Progenitor cell of endocrine pancreas (in vitro differentiated cells): ENCODE measurements around the gene ARHGAP26. TPM values are rescaled to one million over a fixed set of nuclear protein-coding genes. Genes with fewer than 3 reads are reported as not detected.

ENCODE experiments used
- DNase-seq: peaks from one replicate; pipeline ENCODE4 v3.0.0; 2021; ENCODE audit warnings: low spot score; ENCODE audit not compliant: unreplicated experiment
- H3K27ac Mint-ChIP-seq: 2 replicates; pipeline ENCODE4 v1.8.0; 2021; ENCODE audit warnings: mild to moderate bottlenecking, moderate library complexity, mixed read lengths
- H3K27me3 Mint-ChIP-seq: 2 replicates; pipeline ENCODE4 v1.8.0; 2021; ENCODE audit warnings: mixed read lengths
- H3K36me3 Mint-ChIP-seq: 2 replicates; pipeline ENCODE4 v1.8.0; 2022; ENCODE audit warnings: mixed read lengths; ENCODE audit not compliant: insufficient read depth
- H3K4me1 Mint-ChIP-seq: 2 replicates; pipeline ENCODE4 v1.8.0; 2021; ENCODE audit warnings: low read depth, mixed read lengths
- H3K4me3 Mint-ChIP-seq: 2 replicates; pipeline ENCODE4 v1.8.0; 2021; ENCODE audit warnings: low read depth, mild to moderate bottlenecking, moderate library complexity, mixed read lengths
- H3K9me3 Mint-ChIP-seq: 2 replicates; pipeline ENCODE4 v1.8.0; 2021; ENCODE audit warnings: low read depth, mixed read lengths
- total RNA-seq: library from RNA; stranded (reverse); gene quantifications from 2 replicates; pipeline ENCODE4 v1.2.1, GENCODE V29; 2021
- TF ChIP-seq, protein P1 (sequence below): fragments of 200-600 bp; sonication (generic); IDR thresholded peaks from one replicate; pipeline ENCODE4 v1.5.0; 2021; ENCODE audit warnings: antibody characterized with exemption, mild to moderate bottlenecking; ENCODE audit not compliant: unreplicated experiment

ARHGAP26 gene
- total RNA-seq, 1 donor from 2014 or later: 21.3 TPM

DNA sequence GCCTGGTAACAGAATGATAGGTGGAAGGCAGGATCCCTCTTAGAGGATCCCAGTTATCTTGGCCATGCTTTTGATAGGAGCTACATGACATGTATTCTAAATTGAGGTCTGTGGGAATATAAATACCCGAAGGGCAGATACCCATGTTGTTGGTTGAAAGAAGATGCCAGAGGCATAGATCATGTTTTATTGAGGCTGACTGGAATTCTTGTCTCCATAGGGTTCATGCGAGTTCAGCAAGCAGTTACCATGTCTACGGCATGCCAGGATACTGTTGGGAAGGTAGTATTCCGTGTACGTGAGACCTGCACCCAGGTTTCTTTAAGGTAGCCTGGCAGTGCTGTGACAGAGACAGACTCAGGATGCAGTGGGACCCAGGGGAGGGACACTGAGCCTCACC lies 402.6 kb downstream of the ARHGAP26 start:
- no peaks in the 10 kb centered on the region for H3K36me3 Mint-ChIP-seq
- H3K27ac Mint-ChIP-seq: no peak overlapping the region
- H3K4me1 Mint-ChIP-seq: peaks cover 12% of the 10 kb centered on the region
- no peak overlapping the region for H3K4me3 Mint-ChIP-seq
- no peaks in the 10 kb centered on the region for H3K9me3 Mint-ChIP-seq
- no peaks in the 10 kb centered on the region for H3K27me3 Mint-ChIP-seq
- DNase-seq: no peak
- TF ChIP-seq, protein P1, sequence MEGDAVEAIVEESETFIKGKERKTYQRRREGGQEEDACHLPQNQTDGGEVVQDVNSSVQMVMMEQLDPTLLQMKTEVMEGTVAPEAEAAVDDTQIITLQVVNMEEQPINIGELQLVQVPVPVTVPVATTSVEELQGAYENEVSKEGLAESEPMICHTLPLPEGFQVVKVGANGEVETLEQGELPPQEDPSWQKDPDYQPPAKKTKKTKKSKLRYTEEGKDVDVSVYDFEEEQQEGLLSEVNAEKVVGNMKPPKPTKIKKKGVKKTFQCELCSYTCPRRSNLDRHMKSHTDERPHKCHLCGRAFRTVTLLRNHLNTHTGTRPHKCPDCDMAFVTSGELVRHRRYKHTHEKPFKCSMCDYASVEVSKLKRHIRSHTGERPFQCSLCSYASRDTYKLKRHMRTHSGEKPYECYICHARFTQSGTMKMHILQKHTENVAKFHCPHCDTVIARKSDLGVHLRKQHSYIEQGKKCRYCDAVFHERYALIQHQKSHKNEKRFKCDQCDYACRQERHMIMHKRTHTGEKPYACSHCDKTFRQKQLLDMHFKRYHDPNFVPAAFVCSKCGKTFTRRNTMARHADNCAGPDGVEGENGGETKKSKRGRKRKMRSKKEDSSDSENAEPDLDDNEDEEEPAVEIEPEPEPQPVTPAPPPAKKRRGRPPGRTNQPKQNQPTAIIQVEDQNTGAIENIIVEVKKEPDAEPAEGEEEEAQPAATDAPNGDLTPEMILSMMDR: no peak

DNA sequence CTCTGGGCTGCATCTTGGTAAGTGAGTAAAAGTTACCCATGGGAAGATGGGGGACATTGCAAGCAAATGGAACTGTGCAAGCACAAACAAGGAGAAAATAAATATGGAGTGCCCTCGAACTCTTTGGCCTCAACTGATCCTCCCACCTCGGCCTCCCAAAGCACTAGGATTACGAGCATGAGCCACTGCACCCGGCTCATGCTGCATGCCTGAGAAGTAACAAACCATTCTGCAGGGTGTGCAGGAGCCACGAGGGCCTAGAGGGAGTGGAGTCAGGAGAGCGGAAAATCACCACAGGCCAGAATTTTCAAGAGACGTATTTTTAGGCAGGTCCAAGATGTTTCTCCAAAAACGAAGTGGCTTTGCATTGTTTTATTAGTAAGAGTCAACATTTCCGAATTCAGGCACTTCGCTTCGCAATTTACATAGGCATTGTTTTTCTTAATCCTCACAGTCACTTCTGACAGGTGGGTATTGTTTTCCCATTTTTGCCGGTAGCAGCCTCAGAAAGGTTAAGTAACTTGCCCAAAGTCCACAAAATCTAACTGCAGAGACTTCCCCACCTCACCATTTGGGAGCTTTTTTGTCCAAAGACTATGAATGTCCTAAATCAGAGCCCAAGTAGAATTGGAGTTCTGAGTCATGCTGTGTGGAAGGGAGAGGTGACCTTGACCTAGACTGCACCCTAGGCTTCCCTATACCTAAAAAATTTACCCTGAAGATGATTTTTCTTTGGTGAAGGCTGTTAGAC lies 403.1 kb downstream of the ARHGAP26 start:
- Mint-ChIP-seq H3K27me3 (no peaks in the 10 kb centered on the region), H3K9me3 (no peaks in the 10 kb centered on the region), H3K27ac (no peak overlapping the region), H3K4me1 (peaks cover 12% of the 10 kb centered on the region), H3K36me3 (no peaks in the 10 kb centered on the region), H3K4me3 (no peak overlapping the region)
- TF ChIP-seq, protein P1: no peak
- no peak for DNase-seq

DNA sequence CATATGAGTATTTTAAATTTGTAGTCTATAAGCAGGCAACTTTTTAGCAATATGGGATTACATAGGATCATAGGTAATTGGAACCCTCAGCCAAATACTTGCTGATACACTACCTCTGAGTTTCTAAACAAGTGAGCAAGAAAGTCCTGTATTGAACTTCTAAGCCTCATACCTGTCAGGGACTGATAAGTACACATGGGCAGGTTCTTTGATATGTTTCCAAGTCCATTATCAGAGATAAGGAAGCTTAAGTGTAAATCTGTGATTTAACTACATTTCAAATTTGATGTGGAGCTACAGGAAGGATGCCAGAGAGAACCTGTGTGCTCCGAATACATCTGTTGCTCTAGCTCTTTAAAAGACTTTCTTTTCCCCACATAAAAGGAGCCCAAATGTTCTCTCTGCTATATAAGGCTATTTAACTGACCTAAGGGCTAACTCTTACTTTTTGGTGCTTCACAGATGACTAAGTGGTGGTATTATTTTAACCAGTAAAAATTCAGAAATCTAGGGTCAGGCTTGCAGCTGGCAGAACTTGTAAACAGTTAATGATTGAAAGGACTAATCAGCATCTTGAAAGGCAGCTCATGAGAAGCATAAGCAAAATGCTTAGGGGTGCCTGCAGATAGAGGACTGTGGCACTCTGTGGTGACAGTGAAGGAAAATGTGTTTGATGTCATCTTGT lies 404.7 kb downstream of the ARHGAP26 start:
- TF ChIP-seq, protein P1: no peak
- H3K36me3 Mint-ChIP-seq: peaks cover 1% of the 10 kb centered on the region
- no peak for DNase-seq
- no peak overlapping the region for H3K4me3 Mint-ChIP-seq
- no peaks in the 10 kb centered on the region for H3K9me3 Mint-ChIP-seq
- peaks cover 12% of the 10 kb centered on the region for H3K4me1 Mint-ChIP-seq
- H3K27me3 Mint-ChIP-seq: no peaks in the 10 kb centered on the region
- no peak overlapping the region for H3K27ac Mint-ChIP-seq

DNA sequence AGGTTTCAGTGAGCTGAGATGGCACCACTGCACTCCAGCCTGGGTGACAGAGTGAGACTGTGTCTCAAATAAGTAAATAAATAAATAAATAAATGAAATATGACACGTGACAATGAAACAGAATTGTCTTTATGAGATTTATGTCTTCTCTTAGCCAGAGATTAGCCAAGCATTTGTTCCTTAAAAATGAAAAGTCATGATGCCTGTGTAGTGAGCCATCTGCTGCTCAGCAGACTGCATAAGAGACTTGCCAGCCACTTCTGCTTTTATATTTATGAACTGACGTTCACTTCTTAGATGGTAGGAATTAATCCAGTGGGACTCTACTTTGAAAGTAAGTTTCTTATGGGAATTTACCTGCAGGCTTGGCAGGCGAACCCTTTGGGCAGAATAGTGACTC lies 405.9 kb downstream of the ARHGAP26 start:
- H3K9me3 Mint-ChIP-seq: no peaks in the 10 kb centered on the region
- H3K27ac Mint-ChIP-seq: no peak overlapping the region
- TF ChIP-seq, protein P1: no peak
- no peak overlapping the region for H3K4me3 Mint-ChIP-seq
- peaks cover 1% of the 10 kb centered on the region for H3K36me3 Mint-ChIP-seq
- H3K4me1 Mint-ChIP-seq: peaks cover 11% of the 10 kb centered on the region
- no peaks in the 10 kb centered on the region for H3K27me3 Mint-ChIP-seq
- no peak for DNase-seq

DNA sequence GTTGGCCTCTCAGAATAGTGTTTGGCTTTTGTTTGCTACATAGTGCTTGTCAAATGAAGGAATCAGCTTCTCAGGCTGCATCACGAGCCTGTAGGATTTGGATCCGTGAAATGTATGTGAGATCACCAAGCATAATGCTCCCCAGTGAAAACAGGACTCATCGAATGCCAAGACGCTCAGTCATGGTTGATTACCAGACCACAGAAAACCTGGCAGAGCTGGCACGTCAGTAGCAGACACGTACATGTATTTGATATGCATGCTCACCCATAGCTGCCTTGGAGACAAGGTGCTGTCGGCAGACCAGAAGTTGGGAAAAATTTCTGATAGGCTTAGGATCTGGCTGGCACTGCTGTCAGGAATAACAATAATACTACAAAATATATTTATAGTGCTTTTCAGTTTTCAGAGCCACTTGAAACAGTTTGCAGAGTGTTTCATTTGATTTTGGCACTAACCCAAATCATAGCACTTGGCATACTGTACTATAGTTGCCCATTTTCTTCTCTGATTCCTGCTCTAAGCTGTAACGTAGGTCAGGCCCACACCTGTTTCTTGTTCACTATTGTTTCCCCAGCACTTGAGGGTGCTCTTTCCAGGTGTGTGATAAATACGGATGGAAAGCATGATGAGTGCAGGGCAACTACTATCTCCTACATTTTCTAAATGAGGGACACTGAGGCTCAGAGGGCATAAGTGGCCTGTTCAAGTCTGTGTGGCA lies 407.2 kb downstream of the ARHGAP26 start:
- Mint-ChIP-seq H3K27me3 (no peaks in the 10 kb centered on the region), H3K4me3 (no peak overlapping the region), H3K36me3 (peaks cover 1% of the 10 kb centered on the region), H3K4me1 (peaks cover 13% of the 10 kb centered on the region), H3K9me3 (no peaks in the 10 kb centered on the region), H3K27ac (no peak overlapping the region)
- TF ChIP-seq, protein P1: no peak
- no peak for DNase-seq
